ENCODE data around the gene BCL2L2.
"Not testable (repeated sequence)": the region's sequence is repeated elsewhere in the genome, so short reads cannot be mapped to it uniquely, and the experiment has no call there.

DNA sequence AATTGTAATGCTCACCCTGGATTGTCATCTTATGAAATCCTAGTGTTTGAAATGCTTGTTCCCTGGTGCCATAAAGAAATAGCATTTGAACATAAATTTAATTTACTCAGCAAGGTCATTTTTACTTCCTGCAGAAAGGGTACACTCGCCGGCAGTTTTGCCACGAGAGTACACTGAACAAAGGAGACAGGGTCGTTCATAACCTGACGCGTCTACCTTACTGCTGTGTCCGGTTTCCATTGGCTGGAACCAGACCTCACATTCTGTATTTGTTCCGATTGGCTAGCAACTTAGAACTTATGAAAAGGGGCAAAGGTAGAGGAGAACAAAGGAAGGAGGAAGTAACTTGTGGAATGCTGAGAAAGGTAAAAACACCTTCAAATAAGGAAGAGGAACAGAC, 45.8 kb upstream of the BCL2L2 start:
- TF ChIP-seq, protein P1, sequence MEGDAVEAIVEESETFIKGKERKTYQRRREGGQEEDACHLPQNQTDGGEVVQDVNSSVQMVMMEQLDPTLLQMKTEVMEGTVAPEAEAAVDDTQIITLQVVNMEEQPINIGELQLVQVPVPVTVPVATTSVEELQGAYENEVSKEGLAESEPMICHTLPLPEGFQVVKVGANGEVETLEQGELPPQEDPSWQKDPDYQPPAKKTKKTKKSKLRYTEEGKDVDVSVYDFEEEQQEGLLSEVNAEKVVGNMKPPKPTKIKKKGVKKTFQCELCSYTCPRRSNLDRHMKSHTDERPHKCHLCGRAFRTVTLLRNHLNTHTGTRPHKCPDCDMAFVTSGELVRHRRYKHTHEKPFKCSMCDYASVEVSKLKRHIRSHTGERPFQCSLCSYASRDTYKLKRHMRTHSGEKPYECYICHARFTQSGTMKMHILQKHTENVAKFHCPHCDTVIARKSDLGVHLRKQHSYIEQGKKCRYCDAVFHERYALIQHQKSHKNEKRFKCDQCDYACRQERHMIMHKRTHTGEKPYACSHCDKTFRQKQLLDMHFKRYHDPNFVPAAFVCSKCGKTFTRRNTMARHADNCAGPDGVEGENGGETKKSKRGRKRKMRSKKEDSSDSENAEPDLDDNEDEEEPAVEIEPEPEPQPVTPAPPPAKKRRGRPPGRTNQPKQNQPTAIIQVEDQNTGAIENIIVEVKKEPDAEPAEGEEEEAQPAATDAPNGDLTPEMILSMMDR (IDR thresholded peaks at IDR 0.05), result not testable (repeated sequence)
- TF ChIP-seq POLR2A (IDR thresholded peaks at IDR 0.05), result not testable (repeated sequence)
